Nephron (organoid): ENCODE results near the gene DNMT1.

Source experiments
- H3K27ac Mint-ChIP-seq, 3 experiments: 2 replicates each; pipeline ENCODE4 v1.8.0; 2020; ENCODE audit warnings: mixed read lengths in 3 of 3, mild to moderate bottlenecking in 2 of 3, moderate library complexity in 1 of 3
- H3K27me3 Mint-ChIP-seq: 2 replicates; pipeline ENCODE4 v1.8.0; 2021; ENCODE audit warnings: low read depth, mild to moderate bottlenecking, moderate library complexity, mixed read lengths
- H3K36me3 Mint-ChIP-seq: 2 replicates; pipeline ENCODE4 v1.8.0; 2020; ENCODE audit warnings: low read depth, mixed read lengths
- H3K4me1 Mint-ChIP-seq: 2 replicates; pipeline ENCODE4 v1.8.0; 2020; ENCODE audit warnings: mixed read lengths
- H3K4me3 Mint-ChIP-seq, 3 experiments: 2 replicates each; pipeline ENCODE4 v1.8.0; 2020; ENCODE audit warnings: mild to moderate bottlenecking in 3 of 3, mixed read lengths in 3 of 3, moderate library complexity in 2 of 3
- H3K9me3 Mint-ChIP-seq: 2 replicates; pipeline ENCODE4 v1.8.0; 2020; ENCODE audit warnings: mixed read lengths
- CTCF ChIP-seq, 3 experiments: fragments of 200-600 bp; sonication (generic); IDR thresholded peaks; one replicate each; pipeline ENCODE4 v1.5.0; 2021; ENCODE audit warnings: antibody characterized with exemption in 3 of 3; ENCODE audit not compliant: unreplicated experiment in 3 of 3

DNMT1 gene

DNA sequence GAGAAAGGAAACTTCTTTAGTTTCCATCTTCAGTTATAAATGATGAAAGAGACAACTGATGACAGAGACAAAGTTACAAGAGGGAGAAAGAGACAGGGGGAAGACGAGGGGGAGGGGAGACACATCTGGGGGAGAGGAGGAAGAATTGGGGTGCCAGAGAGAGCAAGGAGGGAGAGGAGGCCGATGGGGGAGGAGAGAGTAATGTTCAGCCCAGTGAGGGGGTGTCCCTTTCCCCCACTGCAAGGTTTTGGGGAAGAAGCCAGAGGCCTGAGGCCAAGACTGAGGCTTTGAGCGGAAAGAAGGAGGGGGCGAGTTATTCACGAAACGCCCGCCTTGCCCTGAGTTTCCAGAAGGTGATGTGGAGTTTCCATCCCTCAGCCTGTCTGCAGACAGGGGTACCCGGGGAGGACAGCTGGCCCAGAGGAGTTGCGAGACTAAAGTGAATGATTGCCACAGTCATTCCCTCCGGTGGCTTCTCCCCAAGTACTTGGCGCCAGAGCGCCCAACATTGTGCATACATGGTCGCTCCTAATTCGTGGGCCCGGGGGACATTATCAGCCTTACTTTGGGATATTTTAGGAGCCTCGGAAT, 89.1 kb downstream of the DNMT1 start:
- Mint-ChIP-seq H3K27ac (peak overlapping the region; percentile 95 to 99 (median 99)), H3K27me3 (peaks cover 3% of the 10 kb centered on the region), H3K4me1 (peaks cover 19% of the 10 kb centered on the region), H3K4me3 (peak overlapping the region; percentile 91 to 94 (median 93)), H3K9me3 (no peaks in the 10 kb centered on the region), H3K36me3 (peaks cover 18% of the 10 kb centered on the region)
- no peak for TF ChIP-seq CTCF (IDR thresholded peaks at IDR 0.05; ENCODE audit: unreplicated experiment in 3 of 3)

- TF ChIP-seq CTCF (IDR thresholded peaks at IDR 0.05; ENCODE audit: unreplicated experiment in 3 of 3): no peak
- peak overlapping the region; percentile 95 to 99 (median 99) for H3K27ac Mint-ChIP-seq
- peak overlapping the region; percentile 91 to 94 (median 93) for H3K4me3 Mint-ChIP-seq
- H3K36me3 Mint-ChIP-seq: peaks cover 14% of the 10 kb centered on the region
- no peaks in the 10 kb centered on the region for H3K9me3 Mint-ChIP-seq
- H3K4me1 Mint-ChIP-seq: peaks cover 19% of the 10 kb centered on the region
- peaks cover 3% of the 10 kb centered on the region for H3K27me3 Mint-ChIP-seq
These were observed 89.9 kb downstream of the DNMT1 start for GRCh38 chr19:10104665-10105508.

DNA sequence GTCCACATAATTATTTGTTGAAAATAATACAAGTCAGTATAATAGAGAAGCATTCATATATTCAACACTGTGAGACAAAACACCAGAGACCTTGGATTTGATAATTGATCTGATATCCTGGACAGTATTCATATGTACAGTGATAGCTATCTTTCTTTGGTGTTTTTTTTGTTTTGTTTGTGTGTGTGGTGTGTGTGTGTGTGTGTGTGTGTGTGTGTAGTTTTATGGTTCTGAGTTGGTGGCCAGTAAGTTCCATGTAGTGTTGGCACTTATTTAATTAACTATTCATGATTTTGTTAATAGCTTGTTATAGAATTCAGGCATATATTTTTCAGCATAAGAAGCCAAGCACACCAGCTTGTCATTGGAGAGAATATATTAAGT, 90.6 kb downstream of the DNMT1 start:
- TF ChIP-seq CTCF (IDR thresholded peaks at IDR 0.05; ENCODE audit: unreplicated experiment in 3 of 3): no peak
- Mint-ChIP-seq H3K9me3 (no peaks in the 10 kb centered on the region), H3K4me1 (peaks cover 24% of the 10 kb centered on the region), H3K27me3 (peaks cover 3% of the 10 kb centered on the region), H3K4me3 (peak overlapping the region; percentile 46 to 94 (median 53)), H3K27ac (peak overlapping the region; percentile 95 to 99 (median 99)), H3K36me3 (peaks cover 8% of the 10 kb centered on the region)

GRCh38 chr19:10102787-10103236, 91.9 kb downstream of the DNMT1 start:
- peaks cover 3% of the 10 kb centered on the region for H3K27me3 Mint-ChIP-seq
- H3K27ac Mint-ChIP-seq: peak overlapping the region; percentile 47 to 93 (median 66)
- no peaks in the 10 kb centered on the region for H3K9me3 Mint-ChIP-seq
- TF ChIP-seq CTCF (IDR thresholded peaks at IDR 0.05; ENCODE audit: unreplicated experiment in 3 of 3): no peak
- H3K4me3 Mint-ChIP-seq: peak overlapping the region in 2 of 3 experiments; percentile 14 to 38
- H3K4me1 Mint-ChIP-seq: peaks cover 29% of the 10 kb centered on the region
- peaks cover 8% of the 10 kb centered on the region for H3K36me3 Mint-ChIP-seq

DNA sequence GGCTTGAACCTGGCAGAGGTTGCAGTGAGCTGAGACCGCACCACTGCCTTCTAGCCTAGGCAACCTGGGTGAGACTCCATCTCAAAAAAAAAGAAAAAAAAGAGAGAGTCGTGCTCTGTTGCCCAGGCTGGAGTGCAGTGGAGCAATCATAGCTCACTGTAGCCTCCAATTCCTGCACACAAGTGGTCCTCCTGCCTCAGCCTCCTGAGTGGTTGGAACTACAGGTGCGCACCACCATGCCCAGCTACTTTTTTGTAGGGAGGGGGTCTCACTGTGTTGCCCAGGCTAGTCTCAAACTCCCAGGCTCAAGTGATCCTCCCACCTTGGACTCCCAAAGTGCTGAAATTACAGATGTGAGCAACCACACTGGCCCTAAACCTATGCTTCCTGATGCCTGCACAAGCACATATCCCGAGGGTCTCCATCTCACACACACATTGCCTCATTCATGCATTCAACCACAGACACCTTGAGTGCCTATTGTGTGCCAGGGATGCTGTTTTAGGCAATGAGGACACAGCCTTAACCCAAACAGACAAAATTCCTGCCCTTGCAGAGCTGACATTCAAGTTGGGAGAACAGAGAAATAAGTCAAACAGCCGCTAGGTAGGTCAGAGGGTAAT, 94.5 kb downstream of the DNMT1 start:
- TF ChIP-seq CTCF (IDR thresholded peaks at IDR 0.05; ENCODE audit: unreplicated experiment in 3 of 3): no peak

More for the DNA sequence above, 94.5 kb downstream of the DNMT1 start:
- no peaks in the 10 kb centered on the region for H3K9me3 Mint-ChIP-seq
- peak overlapping the region in 1 of 3 experiments; percentile 24 for H3K27ac Mint-ChIP-seq
- H3K4me3 Mint-ChIP-seq: no peak overlapping the region
- H3K36me3 Mint-ChIP-seq: no peaks in the 10 kb centered on the region
- peaks cover 3% of the 10 kb centered on the region for H3K27me3 Mint-ChIP-seq
- peaks cover 22% of the 10 kb centered on the region for H3K4me1 Mint-ChIP-seq
